GM12878 (cell line): Measurements from ENCODE around the gene POLD1. TPM values are rescaled to one million over a fixed set of nuclear protein-coding genes. Genes with fewer than 3 reads are reported as not detected.

Experiments
- EGR1 ChIP-seq, 2 experiments: IDR thresholded peaks; 1 replicate in 1 of 2; 2 replicates in 1 of 2; pipeline ENCODE4 v1.6.1; 2011 to 2012; ENCODE audit warnings: low read depth in 2 of 2, low read length in 2 of 2, borderline replicate concordance in 1 of 2, mild to moderate bottlenecking in 1 of 2, moderate library complexity in 1 of 2
- ETV6 ChIP-seq, 2 experiments: fragments of 450-650 bp in 1 of 2; IDR thresholded peaks in 1 of 2; conservative IDR thresholded peaks in 1 of 2; 2 replicates each; pipeline ENCODE4 v1.6.1; 2014; ENCODE audit warnings: antibody characterized with exemption in 1 of 2, borderline replicate concordance in 1 of 2, low read depth in 1 of 2, mild to moderate bottlenecking in 1 of 2, moderate library complexity in 1 of 2
- GATAD2B ChIP-seq: fragments of 450-650 bp; conservative IDR thresholded peaks from 2 replicates; pipeline ENCODE4 v1.6.1; 2017; ENCODE audit warnings: low read depth, mild to moderate bottlenecking, moderate library complexity
- HDGF ChIP-seq: fragments of 450-650 bp; IDR thresholded peaks from 2 replicates; pipeline ENCODE4 v1.6.1; 2016; ENCODE audit warnings: antibody characterized with exemption
- IKZF2 ChIP-seq, 2 experiments: fragments of 450-650 bp; IDR thresholded peaks; 2 replicates each; pipeline ENCODE4 v1.6.1; 2017; ENCODE audit warnings: mild to moderate bottlenecking in 2 of 2, moderate library complexity in 2 of 2
- KLF5 ChIP-seq: fragments of 450-650 bp; IDR thresholded peaks from 2 replicates; pipeline ENCODE4 v1.6.1; 2014; ENCODE audit warnings: mild to moderate bottlenecking; ENCODE audit not compliant: partially characterized antibody
- LARP7 ChIP-seq: fragments of 450-650 bp; IDR thresholded peaks from 2 replicates; pipeline ENCODE4 v1.6.1; 2017; ENCODE audit warnings: mild to moderate bottlenecking
- MEF2B ChIP-seq: fragments of 450-650 bp; IDR thresholded peaks from 2 replicates; pipeline ENCODE4 v1.6.1; 2018; ENCODE audit warnings: mild to moderate bottlenecking, moderate library complexity; ENCODE audit not compliant: partially characterized antibody, poor library complexity, severe bottlenecking
- MTA2 ChIP-seq: fragments of 450-650 bp; IDR thresholded peaks from 2 replicates; pipeline ENCODE4 v1.6.1; 2016; ENCODE audit warnings: low read depth, mild to moderate bottlenecking, moderate library complexity
- MYC ChIP-seq: IDR thresholded peaks from 2 replicates; pipeline ENCODE4 v1.6.1; 2011; ENCODE audit warnings: mild to moderate bottlenecking, low read length, moderate library complexity, inconsistent platforms; ENCODE audit not compliant: insufficient read depth, insufficient replicate concordance, insufficient read length, severe bottlenecking
- NR2C1 ChIP-seq: fragments of 450-650 bp; IDR thresholded peaks from 2 replicates; pipeline ENCODE4 v1.6.1; 2017; ENCODE audit warnings: antibody characterized with exemption, mild to moderate bottlenecking, moderate library complexity
- RAD21 ChIP-seq: IDR thresholded peaks from 2 replicates; pipeline ENCODE4 v1.6.1; 2011; ENCODE audit warnings: mild to moderate bottlenecking, low read depth, low read length, moderate library complexity; ENCODE audit not compliant: insufficient read depth
- SMARCA5 ChIP-seq: fragments of 450-650 bp; IDR thresholded peaks from 2 replicates; pipeline ENCODE4 v1.6.1; 2017; ENCODE audit warnings: mild to moderate bottlenecking
- SREBF1 ChIP-seq: IDR thresholded peaks from 2 replicates; pipeline ENCODE4 v1.6.1; 2012; ENCODE audit warnings: mild to moderate bottlenecking, low read length
- STAT1 ChIP-seq: fragments of 450-650 bp; conservative IDR thresholded peaks from 2 replicates; pipeline ENCODE4 v1.6.1; 2014; ENCODE audit warnings: antibody characterized with exemption, mild to moderate bottlenecking
- TAF1 ChIP-seq: IDR thresholded peaks from 2 replicates; pipeline ENCODE4 v1.6.1; 2011; ENCODE audit warnings: mild to moderate bottlenecking, low read depth, low read length, borderline replicate concordance
- TBL1XR1 ChIP-seq: IDR thresholded peaks from 2 replicates; pipeline ENCODE4 v1.6.1; 2012; ENCODE audit warnings: low read depth, low read length, improper control_type of control experiment
- TCF7 ChIP-seq: IDR thresholded peaks from 2 replicates; pipeline ENCODE4 v1.6.1; 2014; ENCODE audit warnings: antibody characterized with exemption, borderline replicate concordance
- ZNF622 ChIP-seq: fragments of 450-650 bp; IDR thresholded peaks from 2 replicates; pipeline ENCODE4 v1.6.1; 2017; ENCODE audit warnings: mild to moderate bottlenecking, inconsistent platforms
- polyA plus RNA-seq, 11 experiments: library from polyadenylated mRNA; depleted of rRNA in 4 of 11; unstranded in 6 of 11; stranded (reverse) in 5 of 11; fragments of >200 nt; fragmentation: Nextera tagmentation in 4 of 11; fragmentation: Illumina TruSeq in 1 of 11; extraction: Ambion mirVana in 4 of 11; extraction: Trizol in 1 of 11; gene quantifications; 1 replicate in 1 of 11; 2 replicates in 10 of 11; pipeline versions ENCODE4 v1.2.1 to v1.2.3, GENCODE V29; 2011 to 2016; ENCODE audit warnings: inconsistent platforms in 2 of 11, missing spikeins in 2 of 11, low read depth in 1 of 11
- total RNA-seq, 4 experiments: library from RNA; depleted of rRNA in 3 of 4; stranded (reverse); fragments of >200 nt in 3 of 4; fragmentation: Illumina TruSeq in 1 of 4; extraction: Trizol in 1 of 4; gene quantifications; 2 replicates each; pipeline versions ENCODE4 v1.2.1 to v1.2.3, GENCODE V29; 2013 to 2021
- TF ChIP-seq, protein P1 (sequence below): fragments of 450-650 bp; IDR thresholded peaks from 2 replicates; pipeline ENCODE4 v1.6.1; 2016; ENCODE audit warnings: mild to moderate bottlenecking, moderate library complexity, borderline replicate concordance
- TF ChIP-seq, protein P2 (sequence below): fragments of 450-650 bp; IDR thresholded peaks from 2 replicates; pipeline ENCODE4 v1.6.1; 2016; ENCODE audit warnings: mild to moderate bottlenecking
- TF ChIP-seq, protein P3 (sequence below): IDR thresholded peaks from 2 replicates; pipeline ENCODE4 v1.6.1; 2011; ENCODE audit warnings: low read depth, low read length, improper control_type of control experiment, borderline replicate concordance
- TF ChIP-seq, protein P4 (sequence below): IDR thresholded peaks from 2 replicates; pipeline ENCODE4 v1.6.1; 2012; ENCODE audit warnings: low read depth, low read length, improper control_type of control experiment

Gene POLD1
- total and polyA plus RNA-seq, 10 of the 15 experiments (the other 5 are each of a cell fraction or from before 2014, with no cell fraction given), result 0.76 to 165 (median 63.4) TPM

DNA sequence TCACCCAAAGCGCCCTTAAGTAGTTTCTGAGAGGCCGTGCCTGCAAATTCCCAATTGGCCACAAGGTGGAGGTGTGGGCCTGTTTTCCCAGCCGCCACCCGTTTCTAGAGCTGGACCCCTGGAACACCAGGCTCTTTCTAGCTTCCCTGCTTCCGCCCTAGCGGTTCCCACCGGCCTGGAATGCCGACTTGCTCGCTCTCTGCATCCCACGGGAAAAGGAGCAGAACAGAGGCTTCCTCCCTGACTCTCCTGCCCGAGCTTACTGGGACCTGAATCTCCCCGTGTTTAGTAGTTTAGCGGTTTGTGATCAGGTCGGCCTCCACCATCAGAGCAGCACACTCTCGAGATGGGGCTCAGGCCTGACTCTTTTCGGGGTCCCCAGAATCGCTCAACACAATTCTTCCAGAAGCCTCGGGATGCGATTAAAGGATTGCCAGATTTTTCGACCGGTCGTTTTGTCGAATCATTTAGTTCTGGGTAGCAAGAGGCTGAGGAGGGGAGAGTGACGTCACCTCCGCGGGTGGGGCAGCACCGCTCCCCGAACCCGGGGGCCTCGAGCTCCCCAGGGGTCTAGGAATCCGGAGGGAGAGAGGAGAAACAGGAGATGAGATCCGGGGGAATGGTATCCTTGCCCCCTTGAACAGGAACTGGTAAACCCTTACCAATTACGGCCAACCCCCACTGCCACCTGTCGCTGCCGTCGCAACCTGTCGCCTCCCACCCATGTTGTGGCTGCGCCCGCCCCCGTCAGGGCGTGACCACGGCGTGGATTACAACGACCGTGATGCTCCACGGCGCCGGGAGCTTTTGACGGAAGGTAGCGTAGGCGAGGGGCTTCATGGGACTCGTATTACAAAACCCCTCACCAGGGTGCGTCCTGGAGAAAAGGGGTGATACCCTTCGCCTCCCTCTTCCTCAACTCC, 26.7 kb upstream of the POLD1 start (continued):
- TF ChIP-seq, protein P1, sequence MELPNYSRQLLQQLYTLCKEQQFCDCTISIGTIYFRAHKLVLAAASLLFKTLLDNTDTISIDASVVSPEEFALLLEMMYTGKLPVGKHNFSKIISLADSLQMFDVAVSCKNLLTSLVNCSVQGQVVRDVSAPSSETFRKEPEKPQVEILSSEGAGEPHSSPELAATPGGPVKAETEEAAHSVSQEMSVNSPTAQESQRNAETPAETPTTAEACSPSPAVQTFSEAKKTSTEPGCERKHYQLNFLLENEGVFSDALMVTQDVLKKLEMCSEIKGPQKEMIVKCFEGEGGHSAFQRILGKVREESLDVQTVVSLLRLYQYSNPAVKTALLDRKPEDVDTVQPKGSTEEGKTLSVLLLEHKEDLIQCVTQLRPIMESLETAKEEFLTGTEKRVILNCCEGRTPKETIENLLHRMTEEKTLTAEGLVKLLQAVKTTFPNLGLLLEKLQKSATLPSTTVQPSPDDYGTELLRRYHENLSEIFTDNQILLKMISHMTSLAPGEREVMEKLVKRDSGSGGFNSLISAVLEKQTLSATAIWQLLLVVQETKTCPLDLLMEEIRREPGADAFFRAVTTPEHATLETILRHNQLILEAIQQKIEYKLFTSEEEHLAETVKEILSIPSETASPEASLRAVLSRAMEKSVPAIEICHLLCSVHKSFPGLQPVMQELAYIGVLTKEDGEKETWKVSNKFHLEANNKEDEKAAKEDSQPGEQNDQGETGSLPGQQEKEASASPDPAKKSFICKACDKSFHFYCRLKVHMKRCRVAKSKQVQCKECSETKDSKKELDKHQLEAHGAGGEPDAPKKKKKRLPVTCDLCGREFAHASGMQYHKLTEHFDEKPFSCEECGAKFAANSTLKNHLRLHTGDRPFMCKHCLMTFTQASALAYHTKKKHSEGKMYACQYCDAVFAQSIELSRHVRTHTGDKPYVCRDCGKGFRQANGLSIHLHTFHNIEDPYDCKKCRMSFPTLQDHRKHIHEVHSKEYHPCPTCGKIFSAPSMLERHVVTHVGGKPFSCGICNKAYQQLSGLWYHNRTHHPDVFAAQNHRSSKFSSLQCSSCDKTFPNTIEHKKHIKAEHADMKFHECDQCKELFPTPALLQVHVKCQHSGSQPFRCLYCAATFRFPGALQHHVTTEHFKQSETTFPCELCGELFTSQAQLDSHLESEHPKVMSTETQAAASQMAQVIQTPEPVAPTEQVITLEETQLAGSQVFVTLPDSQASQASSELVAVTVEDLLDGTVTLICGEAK, result peak; percentile 37; the same call in 1 of the 2 replicates
- TF ChIP-seq MEF2B (peak; percentile 71), GATAD2B (peak; percentile 83), ZNF622 (no peak), HDGF (no peak), EGR1 (IDR thresholded peaks at IDR 0.05; ENCODE audit: borderline replicate concordance in 1 of 2, low read depth in 2 of 2, low read length in 2 of 2) (peak in 1 of 2 experiments; percentile 88; a peak in 2 of 3 replicates), SREBF1 (no peak), SMARCA5 (peak; percentile 41; the same call in 1 of the 2 replicates), KLF5 (no peak), TCF7 (no peak), RAD21 (peak; percentile 84), MYC (peak; percentile 33), MTA2 (peak; percentile 67), IKZF2 (IDR thresholded peaks at IDR 0.05) (peak; percentile 90 to 92), LARP7 (0 out of 2 replicates have a peak, but pooled peaks have one; percentile 29), TAF1 (0 out of 2 replicates have a peak, but pooled peaks have one; percentile 38), ETV6 (conservative IDR thresholded peaks at IDR 0.05 in 1 of 2, IDR thresholded peaks at IDR 0.05 in 1 of 2; ENCODE audit: borderline replicate concordance in 1 of 2, low read depth in 1 of 2) (no peak), NR2C1 (no peak), STAT1 (no peak), TBL1XR1 (peak; percentile 29; the same call in 1 of the 2 replicates)
- TF ChIP-seq, protein P2, sequence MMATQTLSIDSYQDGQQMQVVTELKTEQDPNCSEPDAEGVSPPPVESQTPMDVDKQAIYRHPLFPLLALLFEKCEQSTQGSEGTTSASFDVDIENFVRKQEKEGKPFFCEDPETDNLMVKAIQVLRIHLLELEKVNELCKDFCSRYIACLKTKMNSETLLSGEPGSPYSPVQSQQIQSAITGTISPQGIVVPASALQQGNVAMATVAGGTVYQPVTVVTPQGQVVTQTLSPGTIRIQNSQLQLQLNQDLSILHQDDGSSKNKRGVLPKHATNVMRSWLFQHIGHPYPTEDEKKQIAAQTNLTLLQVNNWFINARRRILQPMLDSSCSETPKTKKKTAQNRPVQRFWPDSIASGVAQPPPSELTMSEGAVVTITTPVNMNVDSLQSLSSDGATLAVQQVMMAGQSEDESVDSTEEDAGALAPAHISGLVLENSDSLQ, result peak; percentile 34; the same call in 1 of the 2 replicates
- TF ChIP-seq, protein P3, sequence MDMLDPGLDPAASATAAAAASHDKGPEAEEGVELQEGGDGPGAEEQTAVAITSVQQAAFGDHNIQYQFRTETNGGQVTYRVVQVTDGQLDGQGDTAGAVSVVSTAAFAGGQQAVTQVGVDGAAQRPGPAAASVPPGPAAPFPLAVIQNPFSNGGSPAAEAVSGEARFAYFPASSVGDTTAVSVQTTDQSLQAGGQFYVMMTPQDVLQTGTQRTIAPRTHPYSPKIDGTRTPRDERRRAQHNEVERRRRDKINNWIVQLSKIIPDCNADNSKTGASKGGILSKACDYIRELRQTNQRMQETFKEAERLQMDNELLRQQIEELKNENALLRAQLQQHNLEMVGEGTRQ, result no peak
- TF ChIP-seq, protein P4, sequence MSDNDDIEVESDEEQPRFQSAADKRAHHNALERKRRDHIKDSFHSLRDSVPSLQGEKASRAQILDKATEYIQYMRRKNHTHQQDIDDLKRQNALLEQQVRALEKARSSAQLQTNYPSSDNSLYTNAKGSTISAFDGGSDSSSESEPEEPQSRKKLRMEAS, result 0 out of 2 replicates have a peak, but pooled peaks have one; percentile 51
